Right ventricle myocardium inferior (tissue), 1 donor: ENCODE measurements around the gene PIAS1. TPM values are rescaled to one million over a fixed set of nuclear protein-coding genes. Genes with fewer than 3 reads are reported as not detected.
A peak's percentile ranks its signal among the peaks of the same experiment; 100 is the strongest.
"Not testable (repeated sequence)": the region's sequence is repeated elsewhere in the genome, so short reads cannot be mapped to it uniquely, and the experiment has no call there.

Experiments
- ATAC-seq: fragments of 200-7000 bp; cut with Tn5 transposase; one replicate; pipeline ENCODE4 v1.9.1; 2020; ENCODE audit warnings: mild to moderate bottlenecking, moderate library complexity
- DNase-seq: peaks from one replicate; pipeline ENCODE4 v3.0.0; 2021; ENCODE audit errors: missing footprints
- intact Hi-C: fragments of 100-400 bp; cut with DNase I; formaldehyde crosslinking; loops from one replicate; pipeline ENCODE4 v1.11.0; 2022
- long read RNA-seq: library from polyadenylated mRNA; unstranded; transcript quantifications from one replicate; pipeline ENCODE4 v2.0.0, GENCODE V29; 2021
- total RNA-seq: library from RNA; stranded (reverse); fragmentation: NEBNext Ultra II Directional; extraction: Animal tissue kit (Norgen Biotek cat#: 25700); gene quantifications from one replicate; pipeline ENCODE4 v1.2.1, GENCODE V29; 2021
- donor health status: DM: no; HTN: yes; CAD: no; lungs with severe emphysema.

PIAS1 gene
- 26.1 TPM for total RNA-seq
- long read RNA-seq, full-length matches to known transcripts, result 20 of 23 reads
- long read RNA-seq, partial matches to known transcripts, result 2 of 23 reads
- long read RNA-seq, other reads (novel, unspliced or antisense), result 1 of 23 reads

DNA sequence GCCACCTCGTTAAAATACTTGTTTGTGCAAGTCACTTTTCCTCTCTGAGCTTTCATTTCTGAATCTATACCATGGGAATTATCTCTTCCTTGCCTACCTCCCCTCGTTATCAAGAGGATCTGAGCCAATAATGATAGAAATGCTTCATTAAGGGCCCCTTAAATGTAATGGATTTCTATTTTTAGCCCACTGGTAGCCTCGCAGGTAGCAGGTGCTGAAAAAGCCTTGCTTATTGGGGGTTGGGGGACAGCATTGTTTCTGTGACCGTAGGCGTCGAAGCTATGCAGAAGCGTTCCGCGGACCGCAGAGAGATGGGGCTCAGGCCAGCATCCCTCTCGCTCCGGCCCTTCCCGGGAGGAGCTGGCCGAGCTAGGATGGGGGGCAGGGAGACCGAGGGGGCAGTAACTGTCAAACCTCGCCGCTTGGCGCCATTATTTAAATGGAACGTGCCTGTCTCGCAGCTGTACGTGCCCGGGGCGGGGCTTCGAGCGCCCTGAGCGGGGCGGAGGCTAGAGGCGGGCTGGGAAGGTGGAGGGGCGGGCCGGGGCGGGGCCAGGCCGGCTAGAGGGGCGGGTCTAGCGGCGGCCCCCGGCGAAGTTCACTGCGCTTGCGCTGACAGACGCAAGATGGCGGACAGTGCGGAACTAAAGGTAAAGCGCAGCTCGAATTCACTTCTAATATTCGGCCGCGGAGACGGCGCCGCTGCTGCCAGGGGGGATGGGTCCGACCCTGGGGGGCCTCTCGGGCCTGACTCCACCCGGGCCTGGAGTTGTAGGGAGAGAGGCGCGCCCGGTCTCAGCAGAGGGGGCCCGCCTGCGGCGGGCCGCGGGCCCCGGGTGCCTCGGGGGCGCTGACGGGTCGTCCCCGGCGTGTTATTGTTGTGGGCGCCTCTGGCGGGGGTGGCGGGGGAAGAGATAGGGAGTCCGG is at the start of gene PIAS1:
Gene PIAS1, plus strand, starts transcription at position 615 of the 927 bp plus-strand sequence. Its CDS starts 12 bp downstream, at position 627.
- intact Hi-C loops, result loop anchor here (5.0 kb wide), 2 partner anchors 103 to 187 kb away; no protein-coding TSS in a partner anchor
- peak; percentile 99 for DNase-seq
- peak; percentile 99 for ATAC-seq

DNA sequence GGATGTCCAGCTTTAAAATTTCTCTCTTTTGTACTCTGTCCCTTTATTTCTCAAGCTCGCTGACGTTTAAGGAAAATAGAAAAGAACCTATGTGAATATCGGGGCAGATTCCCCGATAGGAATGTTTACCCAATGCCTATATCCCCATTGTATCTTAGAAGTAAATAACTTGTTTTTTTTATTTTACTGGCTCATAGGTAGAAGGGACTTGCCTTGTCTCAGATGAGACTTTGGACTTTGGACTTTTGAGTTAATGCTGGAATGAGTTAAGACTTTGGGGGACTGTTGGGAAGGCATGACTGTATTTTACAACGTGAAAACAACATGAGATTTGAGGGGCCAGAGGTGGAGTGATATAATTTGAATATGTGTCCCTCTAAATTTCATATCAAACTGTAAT is 46.5 kb upstream of the PIAS1 start:
- intact Hi-C loops, ATAC-seq, DNase-seq: not testable (repeated sequence)

DNA sequence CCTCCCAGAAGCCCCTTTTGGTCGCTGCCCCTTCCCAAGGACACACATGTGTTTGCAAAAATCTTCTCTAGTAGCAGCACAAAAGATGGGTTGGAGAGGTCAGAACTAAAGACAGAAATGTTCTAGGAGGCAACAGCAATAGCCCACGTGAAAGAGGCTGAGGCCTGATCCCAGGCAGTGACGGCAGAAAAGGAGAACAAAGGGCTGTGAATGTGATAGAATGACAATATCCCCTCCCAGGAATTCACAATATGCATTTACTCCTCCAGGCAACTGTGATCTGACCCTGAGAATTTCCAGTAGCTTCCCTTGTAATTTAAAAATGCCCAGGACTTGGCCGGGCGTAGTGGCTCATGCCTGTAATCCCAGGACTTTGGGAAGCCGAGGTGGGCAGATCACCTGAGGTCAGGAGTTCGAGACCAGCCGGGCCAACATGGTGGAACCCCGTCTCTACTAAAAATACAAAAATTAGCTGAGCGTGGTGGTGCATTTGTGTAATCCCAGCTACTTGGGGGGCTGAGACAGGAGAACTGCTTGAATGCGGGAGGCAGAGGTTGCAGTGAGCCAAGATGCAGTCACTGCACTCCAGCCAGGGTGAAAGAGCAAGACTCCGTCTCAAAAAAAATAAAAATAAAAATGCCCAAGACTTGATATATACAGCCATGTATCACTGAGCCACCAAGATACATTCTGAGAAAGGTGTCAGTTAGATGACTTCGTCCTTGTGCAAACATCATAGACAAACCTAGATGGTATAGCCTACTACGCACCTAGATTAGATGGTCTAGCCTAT is 43.6 kb upstream of the PIAS1 start:
- intact Hi-C loops, result no loop called here
- ATAC-seq, result no peak
- DNase-seq, result no peak

DNA sequence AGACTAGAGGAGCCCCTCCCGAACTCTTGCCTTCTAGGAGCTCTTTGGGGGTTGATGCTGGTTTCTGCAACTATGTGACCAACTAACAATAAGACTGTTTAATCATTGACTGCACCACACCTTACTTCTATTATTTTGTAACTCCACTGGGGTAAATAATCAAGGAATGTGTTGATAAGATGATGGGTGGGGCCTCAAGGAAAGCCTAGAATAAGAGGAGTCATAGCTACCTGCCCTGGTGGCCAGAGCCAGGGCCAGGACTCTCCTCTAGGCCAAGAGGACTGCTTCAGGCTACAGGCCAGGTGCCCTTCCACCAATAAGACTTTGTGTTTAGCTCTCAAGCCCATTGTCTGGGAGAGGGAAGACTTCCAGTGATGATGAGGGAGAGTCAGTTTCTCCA is 41.2 kb upstream of the PIAS1 start:
- intact Hi-C loops, result no loop called here
- DNase-seq (no peak), ATAC-seq (no peak)

DNA sequence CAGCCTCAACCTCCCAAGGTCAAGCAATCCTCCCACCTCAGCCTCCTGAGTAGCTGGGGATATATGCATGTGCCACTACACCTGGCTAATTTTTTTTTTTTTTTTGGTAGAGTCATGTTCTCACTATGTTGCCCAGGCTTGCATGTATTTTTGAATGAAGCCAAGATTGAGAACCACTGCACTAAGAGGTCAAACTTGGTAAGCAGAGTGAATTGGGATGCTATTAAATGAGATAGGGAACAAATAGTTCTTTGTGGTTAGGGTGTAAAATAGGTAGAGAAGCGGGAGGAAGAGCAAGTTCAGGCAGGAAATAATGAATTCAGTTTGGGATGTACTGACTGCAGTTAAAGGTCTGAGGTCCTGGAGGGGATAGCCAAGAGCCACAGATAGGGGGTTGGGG is 39.9 kb upstream of the PIAS1 start:
- intact Hi-C loops, result no loop called here
- no peak for DNase-seq
- no peak for ATAC-seq

DNA sequence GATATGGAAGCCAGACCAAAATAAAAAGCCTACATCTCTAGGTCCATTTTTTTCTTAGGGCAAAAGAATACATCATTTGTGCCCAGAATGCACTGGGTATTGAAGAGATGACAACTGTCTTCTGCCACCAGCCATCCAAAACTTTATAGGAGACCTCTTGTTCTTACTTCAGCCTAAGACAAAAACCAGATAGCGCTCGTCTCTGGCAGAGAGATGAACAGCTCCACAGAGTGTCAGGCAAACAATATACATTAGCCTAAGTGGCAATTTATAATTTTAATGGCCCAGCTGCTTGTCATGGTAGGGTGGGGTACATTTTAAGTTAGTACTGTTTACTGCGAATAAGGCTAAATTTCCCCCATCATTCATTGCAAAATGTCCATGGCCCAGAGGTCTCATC is 38.9 kb upstream of the PIAS1 start:
- no peak for DNase-seq
- intact Hi-C loops, result no loop called here
- no peak for ATAC-seq

DNA sequence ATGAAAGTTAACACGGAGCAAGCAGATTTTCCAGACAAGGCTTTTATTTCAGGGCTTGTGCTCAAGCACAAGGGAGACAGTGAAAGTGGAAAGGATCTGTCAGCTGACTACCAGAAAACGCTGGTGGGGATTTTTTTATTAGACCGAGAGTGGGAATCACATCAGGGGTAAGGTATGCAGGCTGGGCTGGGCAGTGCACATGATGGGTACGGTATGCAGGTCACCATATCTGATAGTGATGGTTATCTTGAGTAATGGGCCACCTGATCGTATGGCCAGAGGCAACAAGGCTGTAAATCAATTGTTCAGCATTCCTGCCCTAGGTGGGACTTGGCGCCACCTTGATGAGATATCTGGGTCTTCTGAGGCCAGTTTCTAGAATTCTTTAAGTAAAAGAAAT is 36.9 kb upstream of the PIAS1 start:
- ATAC-seq (no peak), DNase-seq (no peak)
- intact Hi-C loops, result no loop called here

DNA sequence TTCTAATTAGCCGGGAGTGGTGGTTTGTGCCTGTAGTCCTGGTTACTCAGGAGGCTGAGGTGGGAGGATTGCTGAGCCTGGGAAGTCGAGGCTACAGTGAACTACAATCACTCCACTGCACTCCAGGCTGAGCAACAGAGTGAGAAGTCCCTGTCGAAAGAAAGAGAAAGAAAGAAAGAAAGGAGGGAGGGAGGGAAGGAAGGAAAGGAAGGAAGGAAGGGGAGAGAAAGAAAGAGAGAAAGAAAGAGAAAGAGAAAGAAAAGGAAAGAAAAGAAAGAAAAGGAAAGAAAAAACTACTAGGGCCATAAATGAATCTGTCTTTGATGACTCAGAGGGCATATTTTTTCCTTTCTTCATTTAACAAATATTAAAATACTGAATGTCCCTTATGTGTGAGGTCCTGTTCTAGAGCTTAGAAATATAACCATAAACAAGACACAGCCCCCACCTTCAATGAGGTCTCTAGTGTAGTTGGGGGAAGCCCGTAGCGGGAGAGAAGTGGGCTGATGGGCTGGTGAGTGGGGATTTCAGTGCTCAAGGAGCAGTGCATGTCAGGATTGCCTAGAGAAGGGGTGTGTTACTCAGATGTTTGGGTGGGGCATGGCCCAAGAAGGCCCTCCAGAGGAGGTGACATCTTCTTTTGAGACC is 35.2 kb upstream of the PIAS1 start:
- DNase-seq (no peak), ATAC-seq (no peak)
- intact Hi-C loops, result no loop called here

DNA sequence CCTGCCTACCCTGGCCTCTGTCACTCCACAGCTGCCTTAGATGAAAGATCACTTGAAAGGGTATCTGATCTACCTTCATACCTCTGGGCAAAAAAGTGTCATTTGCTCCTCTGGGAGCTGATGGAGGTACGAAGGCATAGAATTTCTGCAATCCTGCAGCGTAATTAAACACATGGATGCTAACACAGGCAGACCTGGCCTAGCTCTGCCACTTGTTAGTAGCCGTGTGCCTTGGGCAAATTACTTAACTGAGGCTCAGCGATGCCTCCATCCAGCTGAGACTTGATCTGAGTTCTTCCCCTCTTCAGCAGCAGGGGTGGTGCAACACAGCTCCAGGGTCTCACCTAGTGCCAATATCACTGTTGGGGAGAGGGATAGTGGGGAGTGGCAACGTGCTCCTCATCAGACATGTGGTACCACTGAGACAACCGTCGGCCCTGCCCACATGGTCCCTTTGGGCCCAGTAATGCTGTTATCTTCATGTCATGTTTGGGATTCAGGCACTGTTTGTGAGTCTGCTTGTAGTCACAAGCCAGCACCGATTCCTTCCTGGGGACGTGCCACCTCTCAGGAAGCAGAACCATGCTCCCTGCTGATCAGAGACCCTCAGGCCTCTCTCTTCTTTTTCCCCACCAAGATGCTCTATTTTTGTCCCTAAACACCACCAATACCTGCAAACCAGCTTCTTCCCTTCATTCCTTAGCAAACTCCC is 34.1 kb upstream of the PIAS1 start:
- no peak for DNase-seq
- intact Hi-C loops, result no loop called here

DNA sequence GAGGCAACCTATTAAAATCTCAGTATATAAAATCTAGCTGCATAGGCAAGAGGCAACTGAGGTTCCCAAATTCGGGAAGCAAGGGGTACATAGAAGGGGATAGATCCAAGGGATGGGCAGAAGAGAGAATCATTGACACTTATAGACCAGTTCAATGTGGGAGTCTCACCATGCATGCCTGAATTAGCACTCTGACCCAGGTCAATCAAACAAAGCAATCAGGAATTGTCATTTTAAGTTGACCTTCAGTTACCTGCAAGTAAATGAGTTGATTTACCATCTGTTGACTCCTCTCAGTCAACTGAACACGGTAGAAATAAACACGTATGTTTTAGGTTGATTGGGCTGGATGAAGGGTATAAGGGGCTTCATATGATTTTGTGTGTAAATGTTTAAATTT is 33.4 kb upstream of the PIAS1 start:
- DNase-seq (no peak), ATAC-seq (no peak)
- intact Hi-C loops, result no loop called here

More for the DNA sequence above, 34.1 kb upstream of the PIAS1 start:
- no peak for ATAC-seq

DNA sequence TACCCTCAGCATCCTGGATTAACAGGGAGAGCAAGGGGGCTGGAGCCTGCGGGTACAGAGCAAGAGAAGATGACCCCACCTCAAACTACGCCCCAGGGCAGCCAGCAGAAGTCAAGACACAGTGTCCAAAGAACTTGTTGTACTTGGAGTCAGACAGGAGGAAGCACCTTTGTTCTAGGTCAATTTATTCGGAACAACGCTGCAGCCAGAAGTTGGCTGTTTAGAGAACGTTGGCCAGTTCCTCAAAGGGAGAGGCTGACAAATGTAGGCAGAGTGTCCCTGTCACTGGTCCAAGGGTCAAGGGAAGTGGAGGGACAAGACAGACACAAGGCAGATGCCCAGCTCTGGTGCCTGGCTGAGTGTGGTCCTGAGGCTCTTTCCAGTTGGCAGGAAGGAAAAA is 32.1 kb upstream of the PIAS1 start:
- ATAC-seq (peak; percentile 87), DNase-seq (no peak)
- intact Hi-C loops, result no loop called here

DNA sequence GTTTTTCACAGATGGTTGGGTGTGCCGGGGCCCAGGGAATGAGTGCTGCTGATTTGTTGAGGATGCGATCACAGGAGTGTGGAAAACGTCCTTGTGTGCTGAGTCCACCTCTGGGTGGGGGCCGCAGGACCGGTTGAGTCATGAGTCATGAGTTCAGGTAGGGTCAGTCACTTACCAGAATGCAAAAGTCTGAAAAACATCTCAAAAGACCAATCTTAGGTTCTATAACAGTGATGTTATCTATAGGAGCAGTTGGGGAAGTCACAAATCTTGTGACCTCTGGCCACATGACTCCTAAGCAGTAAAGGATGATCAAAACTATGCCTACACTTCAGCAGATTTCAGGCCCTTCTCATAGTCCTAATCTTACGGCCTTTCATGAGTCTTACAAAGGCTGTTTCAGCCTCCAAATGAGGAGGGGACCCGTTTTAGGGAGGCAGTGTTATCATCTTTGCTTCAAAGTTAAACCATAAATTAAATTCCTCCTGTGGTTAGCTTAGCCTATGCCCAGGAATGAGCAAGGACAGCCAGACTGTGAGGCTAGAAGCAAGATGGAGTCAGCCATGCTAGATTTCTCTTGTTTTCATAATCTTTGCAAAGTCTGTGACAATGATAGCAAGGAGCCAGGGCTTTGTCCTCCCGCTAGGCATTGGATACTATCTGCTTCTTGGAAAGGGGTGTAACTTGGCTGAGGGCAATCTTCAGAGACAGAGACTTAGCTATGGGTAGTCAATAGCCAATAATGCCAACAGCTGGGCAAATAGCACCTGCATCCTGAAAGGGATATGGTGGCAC is 30.6 kb upstream of the PIAS1 start:
- intact Hi-C loops, result no loop called here
- DNase-seq (no peak), ATAC-seq (no peak)

DNA sequence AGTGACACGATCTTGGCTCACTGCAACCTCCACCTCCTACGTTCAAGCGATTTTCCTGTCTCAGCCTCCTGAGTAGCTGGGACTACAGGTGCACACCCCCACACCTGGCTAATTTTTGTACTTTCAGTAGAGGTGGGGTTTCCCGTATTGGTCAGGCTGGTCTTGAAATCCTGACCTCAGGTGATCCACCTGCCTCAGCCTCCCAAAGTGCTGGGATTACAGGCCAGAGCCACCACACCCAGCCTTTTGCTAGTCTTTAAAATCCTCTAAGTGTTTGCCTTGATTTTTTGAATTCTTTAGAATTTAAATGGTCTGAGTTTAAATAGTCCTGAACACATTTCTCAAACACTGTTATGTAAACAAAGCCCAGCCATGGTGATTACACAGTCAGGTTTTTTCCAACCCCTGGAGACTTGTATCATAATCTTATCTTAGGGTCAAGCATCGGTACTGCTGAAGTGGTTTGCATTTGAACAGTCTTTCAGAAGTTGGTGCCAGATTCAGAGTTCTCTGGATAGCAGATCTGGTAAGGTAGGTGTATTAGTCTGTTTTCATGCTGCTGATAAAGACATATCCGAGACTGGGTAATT is 28.2 kb upstream of the PIAS1 start:
- ATAC-seq, result no peak
- intact Hi-C loops, result no loop called here

DNA sequence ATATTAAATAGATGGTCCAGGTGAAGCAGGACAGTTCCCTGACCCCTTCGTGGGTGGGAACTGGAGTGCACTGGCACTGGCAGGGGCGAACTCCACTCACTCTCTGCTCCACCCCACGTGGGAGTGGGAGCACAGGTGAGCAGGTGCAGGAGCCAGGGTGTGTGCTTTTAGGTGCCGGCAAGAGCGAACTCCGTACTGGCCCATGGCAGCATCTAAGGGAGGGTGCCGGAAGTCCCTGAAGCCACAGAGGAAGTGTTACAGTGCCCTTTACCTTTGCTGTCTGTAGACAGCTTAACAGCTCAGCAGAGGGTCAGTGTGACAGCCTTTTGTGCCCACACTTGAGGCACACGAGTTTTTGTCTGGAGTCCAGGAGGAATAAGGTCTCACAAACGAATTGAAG is 26.7 kb upstream of the PIAS1 start:
- no peak for ATAC-seq
- intact Hi-C loops, result no loop called here
- DNase-seq, result no peak

More for the DNA sequence above, 28.2 kb upstream of the PIAS1 start:
- no peak for DNase-seq

DNA sequence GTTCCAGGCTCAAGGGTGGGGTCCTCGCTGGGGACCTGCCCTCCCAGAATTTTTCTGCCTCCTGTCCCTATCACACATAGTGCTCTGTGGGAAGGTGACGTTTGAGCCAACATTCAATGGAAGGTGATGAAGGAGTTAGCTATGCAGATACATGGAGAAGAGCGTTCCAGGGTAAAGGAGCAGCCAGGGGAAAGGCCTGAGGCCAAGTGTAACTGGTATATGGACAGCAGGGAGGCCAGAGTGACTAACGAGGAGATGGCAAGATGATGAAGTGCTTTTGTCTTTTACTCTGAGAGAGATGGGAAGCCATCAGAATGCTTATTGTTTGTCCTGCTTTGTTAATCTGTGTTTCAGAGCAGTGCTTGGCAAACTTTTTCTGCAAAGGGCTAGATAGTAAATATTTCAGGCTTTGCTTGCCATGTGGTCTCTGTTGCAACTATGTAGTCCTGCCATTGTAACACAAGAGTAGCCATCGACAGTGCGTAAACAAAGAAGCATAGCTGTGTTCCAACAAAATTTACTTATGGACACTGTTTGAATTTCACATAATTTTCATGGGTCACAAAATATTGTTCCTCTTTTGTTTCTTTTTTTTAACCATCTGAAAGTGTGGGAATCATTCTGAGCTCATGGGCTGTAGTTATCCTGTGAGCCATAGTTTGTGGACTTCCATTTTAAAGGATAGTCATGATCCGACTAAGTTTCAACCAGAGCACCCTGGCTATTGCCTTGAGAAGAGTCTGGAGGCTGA is 25.8 kb upstream of the PIAS1 start:
- intact Hi-C loops, result no loop called here

DNA sequence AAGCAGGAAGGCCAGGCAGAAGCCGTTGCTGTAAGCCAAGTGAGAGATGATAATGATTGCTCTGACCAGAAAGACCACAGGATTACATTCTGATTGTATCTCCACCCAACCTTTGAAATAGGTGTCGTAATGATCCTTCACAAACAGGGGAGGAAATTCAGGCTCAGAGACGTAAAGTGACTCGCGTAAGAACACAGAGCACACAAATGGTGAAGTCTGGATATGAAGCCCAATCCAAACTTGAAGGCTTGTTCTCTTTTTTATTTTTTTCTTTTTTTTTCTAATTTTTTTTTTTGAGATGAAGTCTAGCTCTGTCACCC is 25.3 kb upstream of the PIAS1 start:
- no peak for DNase-seq
- ATAC-seq, result no peak
- intact Hi-C loops, result no loop called here

More for the DNA sequence above, 25.8 kb upstream of the PIAS1 start:
- ATAC-seq (no peak), DNase-seq (no peak)

DNA sequence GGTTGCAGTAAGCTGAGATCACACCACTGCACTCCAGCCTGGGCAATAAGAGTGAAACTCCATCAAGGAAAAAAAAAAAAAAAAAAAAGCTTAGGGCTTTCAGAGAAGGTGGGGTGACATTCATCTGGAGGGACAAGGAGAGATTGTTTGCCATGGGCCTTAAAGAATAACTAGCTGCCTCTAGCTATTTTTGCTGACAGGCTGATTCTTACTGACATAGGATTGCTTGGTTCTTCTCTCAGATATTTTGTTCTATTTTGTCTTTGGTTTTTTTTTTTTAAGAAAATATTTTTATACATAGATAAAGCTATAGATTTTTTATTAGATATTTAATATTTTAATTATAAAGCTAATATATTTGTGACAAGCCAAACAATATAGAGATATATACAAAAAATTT is 24.2 kb upstream of the PIAS1 start:
- intact Hi-C loops, result no loop called here
- ATAC-seq, result no peak

More for the DNA sequence above, 24.2 kb upstream of the PIAS1 start:
- no peak for DNase-seq
